MG63 (cell line): ENCODE results near the gene NAT9. TPM values are rescaled to one million over a fixed set of nuclear protein-coding genes. Genes with fewer than 3 reads are reported as not detected.

Experiments used
- DNase-seq: peaks from one replicate; pipeline ENCODE4 v3.0.0-alpha.2; 2020
- H3K27me3 ChIP-seq: fragments of 250-450 bp; sonication (Bioruptor Pico); 2 replicates; pipeline ENCODE4 v1.5.1; 2020; ENCODE audit warnings: mild to moderate bottlenecking, moderate library complexity
- H3K36me3 ChIP-seq: fragments of 250-450 bp; sonication (Bioruptor Pico); 2 replicates; pipeline ENCODE4 v1.5.1; 2020; ENCODE audit warnings: mild to moderate bottlenecking, moderate library complexity
- H3K4me3 ChIP-seq: fragments of 250-450 bp; sonication (Bioruptor Pico); 2 replicates; pipeline ENCODE4 v1.5.1; 2020; ENCODE audit warnings: mild to moderate bottlenecking, moderate library complexity
- H3K9me3 ChIP-seq: fragments of 250-450 bp; sonication (Bioruptor Pico); 2 replicates; pipeline ENCODE4 v1.5.1; 2020; ENCODE audit warnings: mild to moderate bottlenecking, moderate library complexity
- total RNA-seq: library from RNA; depleted of rRNA; stranded (reverse); fragments of >200 nt; shearing (Covaris generic); gene quantifications from 2 replicates; pipeline ENCODE4 v1.2.3, GENCODE V29; 2014; ENCODE audit warnings: low replicate concordance

NAT9 gene
- total RNA-seq, 1 experiment from 2014 or later: 51.6 TPM

DNA sequence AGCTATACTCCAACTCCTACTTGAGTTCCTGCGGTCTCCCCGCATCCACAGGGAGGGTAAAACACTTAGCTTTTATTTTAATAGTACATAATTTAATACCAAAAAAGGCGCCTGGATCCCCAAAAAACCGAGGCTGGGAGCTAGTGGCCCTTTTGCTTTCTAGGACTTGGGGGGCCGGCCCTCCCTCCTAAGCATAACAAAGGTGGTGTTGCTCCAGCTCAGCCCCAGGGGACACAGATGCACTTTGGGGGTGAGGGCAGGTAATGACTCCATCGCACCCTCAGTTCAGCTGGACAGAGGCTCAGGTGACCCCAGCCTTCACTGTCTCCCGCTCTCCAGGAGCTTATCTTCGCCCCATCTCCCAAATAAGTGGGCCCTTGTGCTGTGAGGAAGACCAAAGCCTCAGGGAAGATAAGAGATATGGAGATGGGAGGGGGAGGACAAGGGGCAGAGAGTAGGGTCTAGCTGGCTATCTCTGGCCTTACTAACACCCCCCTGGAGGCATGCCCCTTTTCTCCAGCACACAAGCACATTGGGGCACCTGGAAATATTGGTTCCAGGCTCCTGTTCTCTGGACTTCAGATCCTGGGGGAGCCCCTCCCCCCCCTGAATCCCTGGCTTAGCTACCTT is 30.5 kb downstream of the NAT9 start:
- H3K36me3 ChIP-seq: peaks cover 11% of the 10 kb centered on the region
- no peak overlapping the region for H3K4me3 ChIP-seq
- no peaks in the 10 kb centered on the region for H3K27me3 ChIP-seq
- no peaks in the 10 kb centered on the region for H3K9me3 ChIP-seq
- DNase-seq: no peak

DNA sequence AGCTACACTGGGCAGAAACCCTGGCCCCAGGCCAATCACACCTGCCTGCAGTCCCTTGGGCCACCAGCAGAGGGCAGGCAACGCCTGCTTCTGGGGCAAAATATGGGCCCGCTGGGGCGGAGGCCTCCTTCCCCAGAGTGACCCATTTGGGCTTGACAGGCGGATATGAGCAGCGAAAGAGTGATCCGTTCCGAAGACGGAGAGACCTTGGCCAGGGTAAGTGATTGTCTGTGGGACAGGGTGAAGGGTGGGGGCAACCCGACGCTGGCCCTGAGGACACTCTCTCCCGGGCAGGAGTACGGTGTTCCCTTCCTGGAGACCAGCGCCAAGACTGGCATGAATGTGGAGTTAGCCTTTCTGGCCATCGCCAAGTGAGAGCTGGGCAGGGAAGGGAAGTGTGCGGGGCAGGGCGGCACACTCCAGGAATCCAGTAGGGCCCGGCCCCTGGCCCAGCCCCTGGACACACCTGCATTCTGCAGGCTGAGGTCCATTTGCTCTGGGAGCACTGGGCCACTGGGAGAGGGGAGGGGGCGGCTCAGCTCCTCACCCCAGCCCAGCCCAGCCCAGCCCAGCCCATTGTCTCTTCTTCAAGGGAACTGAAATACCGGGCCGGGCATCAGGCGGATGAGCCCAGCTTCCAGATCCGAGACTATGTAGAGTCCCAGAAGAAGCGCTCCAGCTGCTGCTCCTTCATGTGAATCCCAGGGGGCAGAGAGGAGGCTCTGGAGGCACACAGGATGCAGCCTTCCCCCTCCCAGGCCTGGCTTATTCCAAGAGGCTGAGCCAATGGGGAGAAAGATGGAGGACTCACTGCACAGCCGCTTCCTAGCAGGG is 31.2 kb downstream of the NAT9 start:
- Histone ChIP-seq H3K36me3 (peaks cover 7% of the 10 kb centered on the region), H3K9me3 (no peaks in the 10 kb centered on the region), H3K4me3 (no peak overlapping the region), H3K27me3 (no peaks in the 10 kb centered on the region)
- peak; percentile 68 for DNase-seq

DNA sequence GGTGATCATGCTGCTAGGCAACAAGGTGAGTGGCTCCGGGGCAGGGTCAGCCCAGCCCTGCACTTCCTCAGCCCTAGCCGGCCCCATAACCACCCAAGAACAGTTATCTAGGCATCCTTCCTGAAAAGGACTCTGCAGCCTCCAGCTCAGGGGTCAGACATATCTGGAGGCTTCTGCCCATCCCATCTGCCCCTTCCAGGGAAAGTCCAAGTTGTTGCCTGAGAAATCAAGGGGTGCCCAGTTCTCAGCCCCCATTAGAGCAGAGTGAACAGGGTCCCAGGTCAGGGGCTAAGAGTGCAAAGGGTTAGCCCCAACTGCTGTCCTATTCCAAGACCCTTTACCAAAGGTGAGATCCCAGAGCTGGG is 31.8 kb downstream of the NAT9 start:
- DNase-seq: no peak
- Histone ChIP-seq H3K9me3 (no peaks in the 10 kb centered on the region), H3K27me3 (no peaks in the 10 kb centered on the region), H3K36me3 (peaks cover under 1% of the 10 kb centered on the region), H3K4me3 (no peak overlapping the region)

DNA sequence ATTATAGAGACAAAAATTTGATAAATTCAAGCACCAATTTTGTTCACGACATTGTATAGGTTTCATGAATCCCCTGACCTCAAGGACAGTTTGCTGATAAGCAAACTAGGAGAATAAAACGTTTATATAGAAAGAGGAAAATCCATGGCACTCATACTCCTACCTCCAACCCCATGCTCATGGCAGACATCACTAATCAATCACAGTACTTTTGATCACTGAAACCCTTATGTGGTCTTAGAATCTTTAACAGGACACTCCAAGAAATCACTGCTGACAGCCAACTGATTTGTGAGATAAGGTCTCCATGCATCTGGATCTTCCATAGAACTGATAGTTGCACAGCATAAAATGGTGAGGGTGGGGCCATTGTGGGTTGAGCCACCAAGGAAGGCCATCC is 32.4 kb downstream of the NAT9 start:
- no peaks in the 10 kb centered on the region for H3K9me3 ChIP-seq
- DNase-seq: no peak
- H3K36me3 ChIP-seq: no peaks in the 10 kb centered on the region
- no peak overlapping the region for H3K4me3 ChIP-seq
- no peaks in the 10 kb centered on the region for H3K27me3 ChIP-seq

DNA sequence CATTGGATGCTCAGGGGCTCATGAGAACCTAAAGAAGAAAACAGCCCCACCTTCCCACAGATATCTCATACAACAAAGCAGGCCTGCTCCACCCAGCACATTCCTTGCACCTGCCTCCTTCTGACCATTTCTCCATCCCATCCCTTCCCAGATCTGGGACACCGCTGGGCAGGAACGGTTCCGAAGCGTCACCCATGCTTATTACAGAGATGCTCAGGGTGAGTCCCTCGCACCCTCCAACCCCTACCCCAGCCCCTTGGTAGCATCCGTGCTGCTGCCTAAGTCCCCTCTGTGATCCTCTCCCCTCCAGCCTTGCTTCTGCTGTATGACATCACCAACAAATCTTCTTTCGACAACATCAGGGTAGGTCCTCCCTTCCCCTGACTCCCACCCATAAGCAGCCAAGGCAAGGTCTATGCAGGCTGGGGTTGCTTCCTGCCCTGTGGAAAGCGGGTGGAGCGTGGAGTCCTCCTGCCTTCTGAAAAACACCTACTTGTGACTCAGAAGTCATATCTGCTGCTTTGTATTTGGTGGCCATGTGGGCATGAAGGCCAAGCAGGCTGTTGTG is 33.1 kb downstream of the NAT9 start:
- DNase-seq: no peak
- H3K36me3 ChIP-seq: no peaks in the 10 kb centered on the region
- H3K4me3 ChIP-seq: no peak overlapping the region
- no peaks in the 10 kb centered on the region for H3K9me3 ChIP-seq
- H3K27me3 ChIP-seq: peaks cover 2% of the 10 kb centered on the region; the same call in 1 of the 2 replicates

DNA sequence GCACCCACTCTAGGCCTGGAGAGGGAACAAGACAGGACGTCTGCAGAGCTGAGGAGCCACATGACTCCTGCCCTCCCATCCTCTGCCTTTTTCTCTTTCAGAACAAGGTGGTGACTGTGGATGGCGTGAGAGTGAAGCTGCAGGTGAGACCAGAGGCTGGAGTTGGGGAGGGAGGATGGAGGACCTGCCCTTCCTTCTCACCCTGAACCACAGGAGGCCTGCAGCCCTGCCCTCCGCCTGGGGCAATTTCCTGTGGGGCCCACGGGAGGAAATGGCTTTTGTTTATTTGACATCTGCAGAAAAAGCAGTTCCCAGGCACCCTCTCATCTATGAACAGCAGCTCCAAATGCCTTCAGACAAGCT is 34.0 kb downstream of the NAT9 start:
- DNase-seq: no peak
- Histone ChIP-seq H3K36me3 (no peaks in the 10 kb centered on the region), H3K4me3 (no peak overlapping the region), H3K9me3 (no peaks in the 10 kb centered on the region), H3K27me3 (peaks cover 11% of the 10 kb centered on the region)

DNA sequence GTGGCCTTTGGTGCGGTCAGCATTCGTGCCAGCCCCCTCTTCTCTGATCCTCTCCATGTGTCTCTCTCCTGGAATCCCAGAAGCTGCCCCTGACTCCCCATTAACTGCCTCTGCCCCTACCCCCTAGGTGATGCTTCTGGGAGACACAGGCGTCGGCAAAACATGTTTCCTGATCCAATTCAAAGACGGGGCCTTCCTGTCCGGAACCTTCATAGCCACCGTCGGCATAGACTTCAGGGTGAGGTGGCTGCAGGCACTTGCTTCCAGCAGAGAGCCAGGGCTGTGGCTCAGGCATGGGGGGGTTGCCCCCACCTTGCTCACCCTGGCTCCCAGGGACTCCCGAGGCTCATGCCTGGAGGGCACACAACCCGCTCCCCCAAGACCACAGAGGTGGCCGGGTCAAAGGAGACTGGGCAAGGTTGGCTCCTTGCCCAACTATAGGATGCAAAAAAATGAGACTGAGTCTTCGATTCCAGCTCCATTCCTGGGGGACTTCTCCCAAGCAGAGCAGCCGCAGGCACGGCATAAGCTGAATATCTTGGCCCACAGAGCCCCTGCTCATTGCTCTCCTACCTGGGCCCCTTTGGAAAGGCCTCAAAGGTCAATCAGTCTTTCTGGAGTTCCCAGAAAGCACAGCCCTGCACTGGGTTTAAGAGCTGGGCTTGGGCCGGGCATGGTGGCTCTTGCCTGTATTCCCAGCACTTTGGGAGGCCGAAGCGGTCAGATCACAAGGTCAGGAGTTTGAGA is 35.3 kb downstream of the NAT9 start:
- peaks cover 19% of the 10 kb centered on the region for H3K27me3 ChIP-seq
- no peak overlapping the region for H3K4me3 ChIP-seq
- H3K36me3 ChIP-seq: no peaks in the 10 kb centered on the region
- DNase-seq: no peak
- H3K9me3 ChIP-seq: no peaks in the 10 kb centered on the region

DNA sequence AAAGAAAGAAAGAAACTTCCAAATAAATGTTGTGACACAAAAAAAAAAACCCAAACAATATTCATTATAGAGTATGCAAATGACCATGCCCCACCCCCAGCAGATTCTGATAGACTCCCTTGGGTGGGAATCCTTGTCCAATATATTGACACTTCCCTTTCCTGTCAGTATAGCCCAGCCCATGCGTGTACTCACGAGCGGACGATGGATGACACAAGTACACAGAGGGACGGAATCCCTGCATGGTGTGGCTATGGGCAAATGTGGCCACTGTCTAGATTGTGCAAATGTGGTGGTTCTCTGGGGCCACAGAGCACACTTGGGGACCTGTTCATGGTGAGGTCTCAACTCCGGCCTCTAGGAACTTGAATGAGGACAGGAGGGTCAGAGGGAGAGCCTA is 36.0 kb downstream of the NAT9 start:
- H3K27me3 ChIP-seq: peaks cover 19% of the 10 kb centered on the region
- no peaks in the 10 kb centered on the region for H3K36me3 ChIP-seq
- DNase-seq: no peak
- H3K9me3 ChIP-seq: no peaks in the 10 kb centered on the region
- H3K4me3 ChIP-seq: no peak overlapping the region

DNA sequence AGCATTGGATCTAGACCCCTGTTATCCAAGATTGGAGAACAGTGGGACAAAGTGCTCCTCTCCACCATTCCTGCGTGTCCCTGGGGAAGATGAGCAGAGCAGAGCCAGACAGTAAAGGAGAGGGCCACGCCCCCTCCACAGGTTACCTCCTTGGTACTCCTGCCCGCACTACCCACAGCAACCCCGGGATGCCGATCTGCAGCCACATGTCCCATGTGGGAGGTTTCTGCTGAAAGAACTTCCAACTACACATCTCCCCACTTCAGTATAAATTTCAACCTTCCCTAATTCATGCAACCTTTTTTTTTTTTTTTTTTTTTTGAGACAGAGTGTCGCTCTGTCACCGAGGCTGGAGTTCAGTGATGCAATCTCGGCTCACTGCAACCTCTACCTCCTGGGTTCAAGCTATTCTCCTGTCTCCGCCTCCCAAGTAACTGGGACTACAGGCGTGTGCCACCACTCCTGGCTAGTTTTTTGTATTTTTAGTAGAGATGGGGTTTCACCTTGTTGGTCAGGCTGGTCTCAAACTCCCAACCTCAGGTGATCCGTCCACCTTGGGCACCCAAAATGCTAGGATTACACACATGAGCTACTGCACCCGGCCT is 36.8 kb downstream of the NAT9 start:
- Histone ChIP-seq H3K36me3 (no peaks in the 10 kb centered on the region), H3K4me3 (no peak overlapping the region), H3K27me3 (peaks cover 21% of the 10 kb centered on the region), H3K9me3 (no peaks in the 10 kb centered on the region)
- DNase-seq: no peak

DNA sequence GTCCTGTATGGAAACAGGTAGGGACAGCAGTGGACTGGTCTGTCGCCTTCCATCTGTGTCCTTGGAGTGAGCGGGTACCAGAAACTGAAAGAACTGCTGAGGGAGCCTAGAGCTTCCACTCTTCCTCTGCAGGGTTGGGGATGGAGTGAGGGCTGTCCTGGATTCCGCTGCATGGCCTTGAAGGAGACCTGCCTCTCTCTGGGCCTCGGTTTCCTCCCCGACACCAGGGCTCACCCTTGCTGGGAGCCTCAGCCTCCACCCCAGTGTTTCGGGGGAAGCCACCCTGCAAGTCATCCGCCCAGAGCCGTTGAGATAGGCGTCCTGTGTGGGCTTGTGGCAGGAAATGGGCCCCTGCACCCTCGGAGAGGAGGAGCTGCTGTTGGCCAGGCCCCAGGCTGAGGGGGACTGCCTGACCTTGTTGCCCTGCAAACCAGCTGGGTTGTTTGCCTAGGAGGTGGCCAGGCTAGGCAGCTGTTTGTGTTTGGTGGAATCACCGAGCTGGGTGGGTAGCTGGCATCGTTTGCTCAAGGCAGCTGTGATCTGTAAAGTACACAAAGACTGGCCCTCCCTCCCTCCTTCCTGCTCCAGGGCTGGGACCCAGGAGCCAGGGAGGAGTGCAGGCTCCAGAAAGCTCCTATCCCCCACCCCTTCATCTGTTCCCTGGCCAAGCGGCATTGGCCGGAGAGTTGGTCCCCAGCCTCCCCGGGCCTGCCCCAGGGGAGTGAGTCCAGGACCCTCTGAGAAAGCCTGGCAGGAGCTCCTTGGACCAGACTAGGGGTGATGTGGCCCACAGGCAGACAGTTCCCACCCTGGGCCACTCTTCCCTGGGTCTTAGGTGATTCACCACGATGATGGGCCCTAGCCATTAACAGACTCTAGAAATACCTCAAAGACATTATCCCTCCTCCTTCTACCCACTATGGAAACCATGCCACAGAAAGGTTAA is 37.8 kb downstream of the NAT9 start:
- DNase-seq: no peak
- Histone ChIP-seq H3K27me3 (peaks cover 22% of the 10 kb centered on the region), H3K9me3 (no peaks in the 10 kb centered on the region), H3K4me3 (no peak overlapping the region), H3K36me3 (no peaks in the 10 kb centered on the region)

DNA sequence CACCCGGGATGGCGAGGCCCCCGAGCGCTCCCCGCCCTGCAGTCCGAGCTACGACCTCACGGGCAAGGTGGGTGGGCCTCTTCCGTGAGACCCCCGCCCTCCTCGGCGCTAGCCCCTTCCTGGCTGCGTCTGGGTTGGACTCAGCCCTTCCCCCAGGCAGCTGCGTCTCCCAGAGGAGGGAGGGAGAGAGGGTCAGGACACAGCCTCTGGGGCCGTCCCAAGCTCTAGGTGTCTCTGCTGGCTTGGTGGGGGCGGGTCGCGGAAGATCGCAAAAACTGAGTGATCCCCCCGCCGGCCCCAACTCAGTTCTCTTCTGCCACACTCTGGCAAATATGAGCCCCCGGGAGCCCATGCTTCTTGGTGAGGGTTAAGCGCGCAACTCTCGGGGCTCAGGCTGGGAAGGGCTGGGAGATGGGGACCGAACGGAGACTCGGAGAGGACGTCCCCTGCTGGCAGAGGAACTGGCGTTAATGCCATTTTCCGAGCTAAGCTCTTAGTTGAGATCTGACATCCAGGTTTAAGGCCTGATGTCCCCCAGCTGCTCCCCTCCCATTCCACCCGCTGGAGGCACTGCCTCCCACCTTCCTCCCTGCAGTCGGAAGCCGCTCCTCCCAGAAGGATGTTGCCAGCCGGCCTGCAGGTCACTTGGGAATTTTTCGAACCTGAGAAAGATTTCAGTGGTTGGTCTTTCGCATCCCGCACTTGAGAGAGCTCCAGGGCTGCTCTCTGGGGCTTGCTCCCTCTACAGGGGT is 38.7 kb downstream of the NAT9 start:
- no peaks in the 10 kb centered on the region for H3K36me3 ChIP-seq
- peaks cover 22% of the 10 kb centered on the region for H3K27me3 ChIP-seq
- no peak for DNase-seq
- no peaks in the 10 kb centered on the region for H3K9me3 ChIP-seq
- no peak overlapping the region for H3K4me3 ChIP-seq

DNA sequence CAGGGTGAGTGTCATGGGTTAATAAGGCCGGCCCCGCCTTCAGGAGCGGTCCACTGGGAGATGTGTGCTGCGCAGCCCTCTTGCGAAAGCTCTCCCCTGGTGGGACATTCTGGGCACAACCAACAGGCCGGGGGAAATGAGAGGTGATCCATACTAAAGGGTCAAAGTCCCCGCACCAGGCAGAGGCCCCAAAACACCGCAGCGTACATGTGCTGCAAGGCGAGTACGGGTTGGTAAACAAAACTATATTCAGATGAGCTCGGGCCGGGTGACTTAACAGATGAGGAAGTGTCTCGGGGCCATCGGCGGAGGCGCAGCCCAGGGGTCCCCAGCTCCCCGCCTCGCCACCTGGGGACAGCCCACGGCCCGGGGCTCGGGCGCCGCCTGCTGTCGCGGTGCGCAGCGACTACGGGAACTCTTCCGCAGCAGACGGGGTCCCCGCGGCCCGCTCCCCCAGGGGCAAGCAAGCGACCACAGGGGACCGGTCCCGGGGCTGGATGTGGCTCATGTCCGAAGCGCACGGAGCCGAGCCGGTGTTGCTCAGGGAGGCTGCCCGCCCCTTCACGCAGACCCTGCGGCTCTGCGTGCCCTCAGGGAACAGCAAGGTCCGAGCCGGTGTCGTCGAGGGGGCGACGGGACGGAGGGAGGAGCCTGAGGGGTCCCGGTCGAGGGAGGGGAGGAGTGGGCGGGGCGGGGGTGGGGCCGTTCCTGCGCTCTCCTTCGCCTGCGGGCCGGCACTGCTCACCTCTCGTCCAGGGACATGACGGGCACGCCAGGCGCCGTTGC is 39.4 kb downstream of the NAT9 start, which contains the start of gene RAB37:
Gene RAB37 (plus strand): TSS at position 744 of the 786 bp plus-strand sequence. CDS start 17 bp downstream, at position 761.
- H3K9me3 ChIP-seq: no peaks in the 10 kb centered on the region
- peaks cover 22% of the 10 kb centered on the region for H3K27me3 ChIP-seq
- DNase-seq: no peak
- no peaks in the 10 kb centered on the region for H3K36me3 ChIP-seq
- H3K4me3 ChIP-seq: no peak within 1 kb of the TSS

DNA sequence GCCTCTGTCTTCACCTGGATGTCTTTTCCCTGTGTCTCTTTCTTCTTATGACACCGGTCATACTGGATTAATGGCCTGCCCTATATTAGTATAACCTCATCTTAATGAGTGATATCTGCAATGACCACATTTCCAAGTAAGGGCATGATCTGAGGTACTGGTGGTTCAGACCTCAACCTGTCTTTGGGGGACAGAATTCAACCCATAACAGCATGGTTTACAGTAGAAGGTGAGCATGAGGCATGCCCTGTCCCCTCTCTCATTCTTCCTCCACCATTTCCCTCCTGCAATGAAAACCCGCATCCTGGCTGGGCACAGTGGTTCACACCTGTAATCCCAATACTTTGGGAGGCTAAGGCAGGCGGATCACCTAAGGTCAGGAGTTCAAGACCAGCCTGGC is 41.9 kb downstream of the NAT9 start:
- DNase-seq: no peak
- Histone ChIP-seq H3K4me3 (no peak overlapping the region), H3K36me3 (no peaks in the 10 kb centered on the region), H3K9me3 (no peaks in the 10 kb centered on the region), H3K27me3 (peaks cover 22% of the 10 kb centered on the region)

DNA sequence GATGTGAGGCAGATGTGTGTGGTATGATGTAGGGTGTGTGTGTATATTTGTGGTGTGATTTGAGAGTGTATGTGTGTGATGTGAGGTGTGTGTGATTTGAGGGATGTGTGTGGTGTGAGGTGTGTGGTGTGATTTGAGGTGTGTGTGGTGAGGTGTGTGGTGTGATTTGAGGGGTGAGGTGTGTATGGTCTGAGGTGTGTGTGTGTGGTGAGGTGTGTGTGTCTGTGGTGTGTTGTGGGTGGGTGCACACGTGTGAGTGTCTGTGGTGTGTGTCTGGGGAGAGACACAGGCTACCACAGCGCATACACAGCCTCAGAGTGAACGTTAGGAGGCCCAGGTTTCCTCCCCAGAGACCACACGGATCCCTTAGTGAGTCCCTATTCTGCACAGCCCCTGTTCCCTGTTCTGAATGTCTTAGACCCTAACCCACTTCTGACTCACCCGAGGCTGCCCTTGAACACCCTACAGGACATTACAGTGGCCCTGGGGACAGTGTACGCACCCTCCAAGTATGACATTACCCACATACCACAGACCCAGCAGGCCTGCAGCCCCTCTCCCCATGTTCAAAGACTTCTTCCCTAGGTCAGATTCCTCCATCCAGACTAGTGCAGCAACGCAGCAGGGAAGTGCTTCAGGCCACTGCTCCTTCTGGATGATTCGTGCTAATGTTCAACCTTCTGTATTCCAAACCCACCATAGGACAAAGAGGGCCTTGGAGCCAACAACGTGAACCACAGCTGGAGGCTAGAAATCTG is 42.6 kb downstream of the NAT9 start:
- no peak for DNase-seq
- Histone ChIP-seq H3K36me3 (no peaks in the 10 kb centered on the region), H3K9me3 (0 out of 2 replicates have a peak, but pooled peaks cover 2% of the 10 kb centered on the region), H3K4me3 (no peak overlapping the region), H3K27me3 (peaks cover 22% of the 10 kb centered on the region)
